ENCODE measurements around the gene GNAQ. TPM values are rescaled to one million over a fixed set of nuclear protein-coding genes. Genes with fewer than 3 reads are reported as not detected.
"Not testable (repeated sequence)": the region's sequence is repeated elsewhere in the genome, so short reads cannot be mapped to it uniquely, and the experiment has no call there.

Gene GNAQ
- total RNA-seq, 2 donors from 2014 or later = 20.9 to 27.8 TPM

DNA sequence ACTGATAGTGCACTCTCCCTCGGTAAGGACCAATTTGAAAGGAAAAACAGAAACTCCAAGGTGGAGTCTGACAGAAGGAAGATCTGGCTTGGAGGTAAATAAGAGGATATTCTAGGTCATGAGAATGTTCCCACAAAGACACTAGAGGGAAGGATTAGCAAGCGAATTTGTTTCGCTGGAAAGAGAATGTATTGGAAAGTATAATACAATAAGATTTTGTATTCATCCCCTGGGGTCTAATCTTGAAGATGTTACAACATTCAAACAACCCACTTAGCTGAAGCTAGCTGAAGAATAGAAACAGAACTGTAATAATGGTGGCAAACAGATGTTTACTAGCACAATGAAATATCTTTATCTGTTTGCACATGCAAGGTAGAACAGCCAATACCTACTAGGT, 158.7 kb downstream of the GNAQ start:
- DNase-seq (no peak), ATAC-seq (no peak)
- intact Hi-C loops (cut with DNase I) = no loop called here

DNA sequence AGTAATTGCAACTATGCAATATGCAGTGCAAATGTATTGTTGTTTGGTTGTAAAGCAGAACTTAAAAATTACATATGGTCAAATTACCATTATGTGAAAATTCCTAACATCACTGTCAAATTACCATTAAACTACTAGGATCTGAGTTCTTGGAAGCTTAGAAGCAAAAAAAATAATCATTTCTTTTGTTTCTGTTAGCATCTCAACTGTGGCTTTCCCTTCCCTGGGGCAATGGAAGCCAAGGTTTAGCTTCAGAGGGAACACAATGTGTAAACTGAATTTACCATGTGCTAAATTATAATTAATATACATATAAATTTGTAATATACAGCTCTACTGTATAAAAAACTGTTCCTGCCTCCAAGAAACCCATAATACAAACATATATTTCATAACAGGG, 159.4 kb downstream of the GNAQ start:
- no peak for DNase-seq
- no peak for ATAC-seq
- intact Hi-C loops (cut with DNase I) = no loop called here

- intact Hi-C loops (cut with DNase I) = no loop called here
- ATAC-seq (no peak), DNase-seq (no peak)
Measured at GRCh38 chr9:77871483-77871882, 160.1 kb downstream of the GNAQ start.

- no peak for ATAC-seq
- intact Hi-C loops (cut with DNase I) = no loop called here
- no peak for DNase-seq
Measured at GRCh38 chr9:77866878-77867277, 164.7 kb downstream of the GNAQ start.

GRCh38 chr9:77865385-77866047, 166.1 kb downstream of the GNAQ start:
- DNase-seq (no peak), ATAC-seq (no peak)
- intact Hi-C loops (cut with DNase I) = no loop called here

- intact Hi-C loops (cut with DNase I) = no loop called here
Measured at GRCh38 chr9:77864211-77864889, 167.3 kb downstream of the GNAQ start.

GRCh38 chr9:77863638-77864037, 168.0 kb downstream of the GNAQ start:
- ATAC-seq; DNase-seq; intact Hi-C loops (cut with DNase I): not testable (repeated sequence)

More at GRCh38 chr9:77864211-77864889, 167.3 kb downstream of the GNAQ start:
- ATAC-seq (peak; percentile 30 to 58), DNase-seq (no peak)

GRCh38 chr9:77860953-77861352, 170.7 kb downstream of the GNAQ start:
- DNase-seq; intact Hi-C loops (cut with DNase I); ATAC-seq: not testable (repeated sequence)

DNA sequence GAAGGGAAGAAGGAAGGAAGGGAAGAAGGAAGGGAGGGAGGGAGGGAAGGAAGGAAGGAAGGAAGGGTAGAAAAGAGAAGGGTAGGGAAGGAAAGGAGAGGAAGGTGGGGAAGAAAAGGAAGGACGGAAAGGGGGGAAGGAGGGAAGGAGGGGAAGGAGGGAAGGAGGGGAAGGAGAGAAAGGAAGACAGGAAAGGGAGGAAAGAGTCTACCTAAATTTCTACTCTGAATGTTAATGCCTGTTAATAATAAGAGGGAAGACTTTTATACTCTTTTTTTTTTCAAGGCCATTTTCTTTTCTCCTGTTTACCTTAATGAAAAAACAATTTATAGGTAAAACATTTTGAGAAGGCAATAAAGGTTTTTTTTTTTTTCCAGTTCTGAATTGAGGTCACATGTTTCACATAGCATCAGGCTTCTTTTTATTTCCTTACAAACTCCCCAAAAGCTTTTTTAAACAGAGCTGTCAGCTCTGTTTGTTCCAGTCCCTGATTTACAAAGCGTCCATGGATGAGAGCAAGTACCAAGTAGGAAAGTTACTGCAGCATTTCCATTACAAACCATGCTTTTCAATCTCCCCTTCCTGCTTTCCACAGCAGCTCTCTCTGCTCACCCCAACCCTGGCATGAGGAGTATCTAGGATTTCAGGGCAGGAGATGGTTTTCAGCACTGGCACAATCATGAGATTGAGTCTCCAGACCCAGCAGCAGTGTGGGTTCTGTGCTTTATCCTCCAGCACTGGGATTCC, 173.9 kb downstream of the GNAQ start:
- intact Hi-C loops (cut with DNase I) = no loop called here
- no peak for DNase-seq
- no peak for ATAC-seq

- DNase-seq (no peak), ATAC-seq (no peak)
- intact Hi-C loops (cut with DNase I) = no loop called here
Measured at GRCh38 chr9:77856615-77857014, 175.0 kb downstream of the GNAQ start.

- intact Hi-C loops (cut with DNase I) = no loop called here
- ATAC-seq = no peak
Measured at GRCh38 chr9:77854916-77855311, 176.7 kb downstream of the GNAQ start.

DNA sequence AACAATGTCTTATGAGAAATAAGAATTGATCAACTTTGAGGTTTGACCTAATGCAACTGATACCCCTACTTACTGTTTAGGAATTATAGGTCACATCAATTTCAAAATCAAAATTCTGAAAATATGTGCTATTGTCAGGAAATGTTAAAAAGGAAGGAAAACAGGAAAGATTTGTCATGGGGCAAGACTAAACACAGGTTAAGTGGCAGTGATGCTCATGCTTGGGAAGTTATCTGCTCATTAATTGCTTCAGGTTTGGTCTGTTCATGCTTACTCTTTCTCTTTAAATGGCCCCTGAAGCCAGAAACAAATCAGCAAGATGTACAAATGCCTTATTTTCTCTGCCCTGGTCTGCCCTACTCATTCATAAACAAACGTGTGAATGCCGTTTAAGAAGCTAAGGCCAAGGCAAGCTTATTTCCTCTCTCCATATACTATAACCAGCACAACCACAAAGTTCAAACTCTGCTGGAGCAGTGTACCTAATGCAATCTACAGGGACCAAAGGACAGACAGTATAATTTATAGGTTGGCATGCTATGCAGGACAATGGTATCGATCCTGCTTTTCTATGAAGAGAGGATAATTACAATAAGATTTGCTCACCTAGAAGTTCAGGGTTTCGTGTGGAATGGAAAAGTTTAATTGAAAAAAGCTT, 177.2 kb downstream of the GNAQ start:
- DNase-seq = no peak
- intact Hi-C loops (cut with DNase I) = no loop called here
- no peak for ATAC-seq

More at GRCh38 chr9:77854916-77855311, 176.7 kb downstream of the GNAQ start:
- DNase-seq = no peak

- DNase-seq (no peak), ATAC-seq (no peak)
- intact Hi-C loops (cut with DNase I) = no loop called here
Measured at GRCh38 chr9:77853716-77854115, 177.9 kb downstream of the GNAQ start.

DNA sequence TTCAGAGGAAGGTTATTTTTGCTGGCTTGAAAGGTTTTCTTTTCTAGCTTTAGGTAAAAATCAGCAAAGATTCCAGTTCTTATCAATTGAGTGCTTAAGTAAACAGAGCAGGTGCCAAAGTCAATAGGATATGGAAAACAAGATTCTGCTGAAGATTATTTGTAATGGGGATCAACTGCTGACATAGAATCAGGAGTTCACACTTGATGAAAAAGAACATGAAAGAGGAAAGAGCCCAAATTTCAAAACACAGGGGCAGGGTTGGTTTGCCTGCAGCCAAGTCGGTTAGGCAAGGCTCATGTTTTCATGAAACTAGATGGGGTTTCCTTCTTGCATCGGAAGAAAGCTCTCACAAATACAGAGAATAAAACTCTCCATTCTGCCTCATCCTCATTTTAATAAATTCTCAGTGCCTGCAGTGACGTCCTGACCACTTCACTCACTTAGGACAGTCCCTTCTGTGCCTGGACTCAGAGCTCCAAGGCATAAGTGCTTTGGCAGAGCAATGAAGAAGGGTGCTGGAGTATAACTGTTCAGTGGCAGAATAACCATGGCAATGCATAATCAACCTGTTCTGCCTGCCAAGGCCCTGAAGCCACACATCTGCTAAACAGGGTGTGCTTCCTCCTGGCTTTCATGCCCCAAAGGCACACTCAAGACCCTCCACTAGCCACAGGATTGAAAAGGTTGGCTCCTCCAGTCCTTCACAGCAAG, 179.6 kb downstream of the GNAQ start:
- DNase-seq = no peak
- no peak for ATAC-seq
- intact Hi-C loops (cut with DNase I) = no loop called here

DNA sequence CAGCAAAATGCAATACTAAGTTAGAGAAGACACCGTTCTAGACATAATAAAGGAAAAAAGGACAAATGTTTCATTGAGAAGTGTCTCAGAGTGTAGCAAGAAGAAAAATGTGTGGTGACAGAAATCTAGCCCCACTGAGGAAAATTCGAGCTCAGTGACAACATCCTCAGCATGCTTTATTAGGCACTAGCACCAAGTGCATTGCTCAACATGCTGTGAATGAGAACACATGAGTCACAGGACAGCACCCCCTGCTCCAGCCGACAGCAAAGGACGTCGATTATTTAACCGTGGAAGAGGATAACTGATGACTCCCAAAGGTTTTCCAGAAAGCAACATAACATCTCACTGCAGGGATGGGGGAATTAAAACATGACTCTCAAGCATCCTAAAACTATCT, 182.7 kb downstream of the GNAQ start:
- peak; percentile 69 for DNase-seq
- peak; percentile 86 to 88 for ATAC-seq

GRCh38 chr9:77848404-77848803, 183.2 kb downstream of the GNAQ start:
- peak in 1 of 2 donors; percentile 47 for ATAC-seq
- DNase-seq = no peak
- intact Hi-C loops (cut with DNase I) = no loop called here

More for the DNA sequence above, 182.7 kb downstream of the GNAQ start:
- intact Hi-C loops (cut with DNase I) = no loop called here

GRCh38 chr9:77847626-77848025, 184.0 kb downstream of the GNAQ start:
- DNase-seq (no peak), ATAC-seq (no peak)
- intact Hi-C loops (cut with DNase I) = no loop called here

- intact Hi-C loops (cut with DNase I) = no loop called here
- ATAC-seq (peak; percentile 45 to 60), DNase-seq (peak; percentile 48)
Measured at GRCh38 chr9:77847059-77847499, 184.5 kb downstream of the GNAQ start.

DNA sequence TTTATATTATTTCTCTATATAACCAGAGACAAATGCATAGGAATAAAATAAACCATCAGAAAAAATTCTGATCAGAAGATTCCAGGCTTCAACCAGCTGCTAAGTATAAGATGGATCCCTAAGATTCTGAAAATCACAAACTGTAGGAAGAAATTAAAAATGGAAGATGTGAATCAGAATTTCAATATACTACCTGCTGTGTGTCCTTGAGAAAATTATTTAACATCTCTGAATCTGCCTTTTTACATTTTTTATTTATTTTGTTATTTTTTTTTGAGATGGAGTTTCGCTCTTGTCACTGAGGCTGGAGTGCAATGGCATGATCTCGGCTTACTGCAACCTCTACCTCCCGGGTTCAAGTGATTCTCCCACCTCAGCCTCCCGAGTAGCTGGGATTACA, 187.2 kb downstream of the GNAQ start:
- ATAC-seq (no peak), DNase-seq (no peak)
- intact Hi-C loops (cut with DNase I) = no loop called here

All from left cardiac atrium (tissue), 4 donors.